Peyer's patch (tissue), 4 donors: ENCODE measurements around the gene CAPG. TPM values are rescaled to one million over a fixed set of nuclear protein-coding genes. Genes with fewer than 3 reads are reported as not detected.
"Not testable (repeated sequence)": the region's sequence is repeated elsewhere in the genome, so short reads cannot be mapped to it uniquely, and the experiment has no call there.

Source experiments
- DNase-seq, 3 donors: peaks; one replicate each; pipeline ENCODE4 v3.0.0-alpha.2; 2017 to 2019
- H3K27ac ChIP-seq, 4 donors: fragments of 200-600 bp; sonication (generic); one replicate each; pipeline ENCODE4 v1.5.1; 2016 to 2019
- H3K27me3 ChIP-seq, 2 donors: fragments of 200-600 bp; sonication (generic); one replicate each; pipeline ENCODE4 v1.5.1; 2019
- H3K36me3 ChIP-seq, 3 donors: fragments of 200-600 bp; sonication (generic); one replicate each; pipeline ENCODE4 v1.5.1; 2016 to 2019
- H3K4me1 ChIP-seq, 4 donors: fragments of 200-600 bp; sonication (generic); one replicate each; pipeline ENCODE4 v1.5.1; 2016 to 2019
- H3K4me3 ChIP-seq, 4 donors: fragments of 200-600 bp; sonication (generic); 1 replicate in 3 of 4; 2 replicates in 1 of 4; pipeline ENCODE4 v1.5.1; 2016 to 2019; ENCODE audit warnings: mild to moderate bottlenecking in 1 of 4
- H3K9me3 ChIP-seq, 4 donors: fragments of 200-600 bp; sonication (generic); one replicate each; pipeline ENCODE4 v1.5.1; 2016 to 2019; ENCODE audit warnings: mild to moderate bottlenecking in 1 of 4
- POLR2A ChIP-seq, 2 donors: fragments of 450-650 bp; IDR thresholded peaks; one replicate each; pipeline ENCODE4 v1.5.1; 2017; ENCODE audit warnings: antibody characterized with exemption in 2 of 2, mild to moderate bottlenecking in 2 of 2, moderate library complexity in 2 of 2
- total RNA-seq, 4 donors: library from RNA; depleted of rRNA; stranded (reverse); fragments of >200 nt; gene quantifications; one replicate each; pipeline ENCODE4 v1.1.0, GENCODE V29; 2016
- TF ChIP-seq, protein P1 (sequence below), 6 experiments: fragments of 450-650 bp in 4 of 6; fragments of 200-600 bp in 2 of 6; sonication (generic) in 1 of 6; IDR thresholded peaks; one replicate each; pipeline ENCODE4 v1.5.1; 2017 to 2019; ENCODE audit warnings: antibody characterized with exemption in 6 of 6, mild to moderate bottlenecking in 3 of 6, moderate library complexity in 1 of 6

Gene CAPG
- total RNA-seq, 4 donors from 2014 or later, result 22.4 to 61.9 (median 33.2) TPM

DNA sequence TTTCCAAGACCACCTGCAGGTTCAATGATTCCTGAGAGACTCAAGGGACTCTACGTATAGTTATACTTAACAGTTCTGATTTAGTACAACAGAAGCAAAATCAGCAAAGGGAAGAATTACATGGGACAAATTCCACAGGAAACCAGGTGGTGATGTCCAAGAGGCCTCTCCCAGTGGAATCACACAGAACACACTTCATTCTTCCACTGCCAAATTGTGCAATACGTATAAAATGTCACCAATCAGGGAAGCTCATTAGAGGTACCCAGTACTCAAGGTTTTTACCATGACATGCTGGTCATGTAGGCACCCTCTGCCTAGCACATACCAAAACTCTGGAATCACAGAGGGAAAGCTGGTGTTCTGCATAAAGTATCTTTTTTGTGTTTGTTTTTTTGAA is 22.4 kb downstream of the CAPG start:
- H3K9me3 ChIP-seq, result no peaks in the 10 kb centered on the region
- H3K4me1 ChIP-seq, result no peaks in the 10 kb centered on the region
- H3K36me3 ChIP-seq, result peaks cover 0 to 68% (median 0%) of the 10 kb centered on the region in 3 donors
- H3K4me3 ChIP-seq, result no peak overlapping the region
- no peak for TF ChIP-seq POLR2A (IDR thresholded peaks at IDR 0.05)
- TF ChIP-seq, protein P1, sequence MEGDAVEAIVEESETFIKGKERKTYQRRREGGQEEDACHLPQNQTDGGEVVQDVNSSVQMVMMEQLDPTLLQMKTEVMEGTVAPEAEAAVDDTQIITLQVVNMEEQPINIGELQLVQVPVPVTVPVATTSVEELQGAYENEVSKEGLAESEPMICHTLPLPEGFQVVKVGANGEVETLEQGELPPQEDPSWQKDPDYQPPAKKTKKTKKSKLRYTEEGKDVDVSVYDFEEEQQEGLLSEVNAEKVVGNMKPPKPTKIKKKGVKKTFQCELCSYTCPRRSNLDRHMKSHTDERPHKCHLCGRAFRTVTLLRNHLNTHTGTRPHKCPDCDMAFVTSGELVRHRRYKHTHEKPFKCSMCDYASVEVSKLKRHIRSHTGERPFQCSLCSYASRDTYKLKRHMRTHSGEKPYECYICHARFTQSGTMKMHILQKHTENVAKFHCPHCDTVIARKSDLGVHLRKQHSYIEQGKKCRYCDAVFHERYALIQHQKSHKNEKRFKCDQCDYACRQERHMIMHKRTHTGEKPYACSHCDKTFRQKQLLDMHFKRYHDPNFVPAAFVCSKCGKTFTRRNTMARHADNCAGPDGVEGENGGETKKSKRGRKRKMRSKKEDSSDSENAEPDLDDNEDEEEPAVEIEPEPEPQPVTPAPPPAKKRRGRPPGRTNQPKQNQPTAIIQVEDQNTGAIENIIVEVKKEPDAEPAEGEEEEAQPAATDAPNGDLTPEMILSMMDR (IDR thresholded peaks at IDR 0.05), result no peak
- no peaks in the 10 kb centered on the region for H3K27me3 ChIP-seq
- no peak overlapping the region for H3K27ac ChIP-seq
- no peak for DNase-seq

DNA sequence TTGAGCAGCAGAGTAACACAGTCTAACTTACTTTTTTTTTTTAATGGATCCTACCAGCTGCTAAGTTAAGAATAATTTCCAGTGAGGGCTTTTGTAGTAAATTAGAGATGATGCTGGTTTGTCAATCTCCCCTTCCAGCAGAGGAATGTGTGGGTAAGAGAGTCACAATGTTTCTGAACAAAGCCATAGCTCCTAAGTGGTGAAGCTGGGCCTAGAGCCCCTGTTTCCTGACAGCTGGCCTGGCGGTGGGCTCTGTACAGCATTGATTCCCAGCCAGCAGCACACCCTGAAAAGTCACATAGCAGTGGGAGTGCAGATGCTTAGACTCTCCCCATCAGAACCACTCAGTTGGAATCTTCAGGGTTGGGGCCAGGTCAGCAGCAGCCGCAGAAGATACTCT is 24.4 kb downstream of the CAPG start:
- Histone ChIP-seq H3K9me3 (no peaks in the 10 kb centered on the region), H3K4me3 (no peak overlapping the region), H3K27me3 (no peaks in the 10 kb centered on the region), H3K4me1 (no peaks in the 10 kb centered on the region), H3K27ac (no peak overlapping the region), H3K36me3 (peaks cover 0 to 71% (median 0%) of the 10 kb centered on the region in 3 donors)
- TF ChIP-seq POLR2A (IDR thresholded peaks at IDR 0.05), result no peak
- TF ChIP-seq, protein P1 (IDR thresholded peaks at IDR 0.05), result no peak
- DNase-seq, result peak in 1 of 3 donors; percentile 7

DNA sequence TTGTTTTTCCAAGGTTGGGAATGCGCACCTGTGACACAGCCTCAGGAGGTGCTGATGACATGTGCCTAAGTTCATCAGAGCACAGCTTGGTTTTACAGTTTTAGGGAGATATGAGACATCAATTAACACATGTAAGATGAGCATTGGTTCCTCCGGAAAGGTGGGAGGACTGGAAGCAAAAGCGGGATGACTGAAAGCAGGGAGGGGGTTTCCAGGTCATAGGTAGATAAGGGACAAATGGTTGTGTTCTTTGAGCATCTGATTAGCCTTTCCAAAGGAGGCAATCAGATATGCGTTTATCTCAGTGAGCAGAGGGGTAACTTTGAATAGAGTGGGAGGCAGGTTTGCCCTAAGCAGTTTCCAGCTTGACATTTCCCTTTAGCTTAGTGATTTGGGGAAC is 26.3 kb downstream of the CAPG start:
- Histone ChIP-seq H3K36me3 (peaks cover 0 to 68% (median 0%) of the 10 kb centered on the region in 3 donors), H3K9me3 (no peaks in the 10 kb centered on the region), H3K4me1 (no peaks in the 10 kb centered on the region), H3K4me3 (no peak overlapping the region), H3K27ac (no peak overlapping the region), H3K27me3 (no peaks in the 10 kb centered on the region)
- TF ChIP-seq, protein P1 (IDR thresholded peaks at IDR 0.05), result no peak
- no peak for TF ChIP-seq POLR2A (IDR thresholded peaks at IDR 0.05)
- peak in 1 of 3 donors; percentile 2 for DNase-seq

DNA sequence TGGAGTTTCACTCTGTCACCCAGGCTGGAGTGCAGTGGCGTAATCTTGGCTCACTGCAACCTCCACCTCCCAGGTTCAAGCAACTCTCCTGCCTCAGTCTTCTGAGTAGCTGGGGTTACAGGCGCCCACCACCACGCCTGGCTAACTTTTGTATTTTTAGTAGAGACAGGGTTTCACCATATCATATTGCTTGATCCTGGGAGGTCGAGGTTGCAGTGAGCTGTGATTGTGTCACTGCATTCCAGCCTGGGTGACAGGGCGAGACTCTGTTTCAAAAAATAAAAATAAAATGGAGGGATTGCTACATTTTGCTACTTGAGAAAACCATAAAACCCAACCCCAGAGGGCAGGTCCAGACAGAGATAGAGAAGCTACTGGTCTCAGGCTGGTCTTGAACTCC is 27.0 kb downstream of the CAPG start:
- H3K4me1 ChIP-seq, H3K27ac ChIP-seq, H3K9me3 ChIP-seq, H3K4me3 ChIP-seq, H3K27me3 ChIP-seq: not testable (repeated sequence)
- peaks cover 0 to 68% (median 0%) of the 10 kb centered on the region in 3 donors for H3K36me3 ChIP-seq
- DNase-seq, result peak in 1 of 3 donors; percentile 10

DNA sequence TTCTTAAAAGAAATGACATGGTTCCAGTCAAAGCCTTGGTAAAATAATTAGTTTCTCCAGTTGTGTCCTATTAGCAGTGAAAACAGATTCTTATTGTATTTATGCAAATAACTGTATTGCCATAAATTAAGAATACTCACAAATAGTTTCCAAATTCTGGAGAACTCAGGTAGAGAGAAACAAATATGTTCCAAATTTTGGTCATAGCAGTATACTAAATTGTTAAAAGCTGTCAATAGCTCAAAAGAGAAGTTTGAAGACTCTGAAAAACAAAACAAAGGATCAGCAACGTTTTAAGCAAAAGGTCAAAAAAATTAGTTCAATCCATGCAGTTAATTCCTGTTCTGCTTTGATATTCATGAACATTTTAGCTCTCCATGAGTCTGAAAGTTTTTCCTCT is 30.1 kb downstream of the CAPG start:
- DNase-seq, result no peak
- Histone ChIP-seq H3K27me3 (no peaks in the 10 kb centered on the region), H3K36me3 (peaks cover 0 to 55% (median 0%) of the 10 kb centered on the region in 3 donors), H3K4me1 (no peaks in the 10 kb centered on the region), H3K4me3 (no peak overlapping the region), H3K9me3 (no peaks in the 10 kb centered on the region), H3K27ac (no peak overlapping the region)
- no peak for TF ChIP-seq POLR2A (IDR thresholded peaks at IDR 0.05)
- TF ChIP-seq, protein P1 (IDR thresholded peaks at IDR 0.05), result no peak

DNA sequence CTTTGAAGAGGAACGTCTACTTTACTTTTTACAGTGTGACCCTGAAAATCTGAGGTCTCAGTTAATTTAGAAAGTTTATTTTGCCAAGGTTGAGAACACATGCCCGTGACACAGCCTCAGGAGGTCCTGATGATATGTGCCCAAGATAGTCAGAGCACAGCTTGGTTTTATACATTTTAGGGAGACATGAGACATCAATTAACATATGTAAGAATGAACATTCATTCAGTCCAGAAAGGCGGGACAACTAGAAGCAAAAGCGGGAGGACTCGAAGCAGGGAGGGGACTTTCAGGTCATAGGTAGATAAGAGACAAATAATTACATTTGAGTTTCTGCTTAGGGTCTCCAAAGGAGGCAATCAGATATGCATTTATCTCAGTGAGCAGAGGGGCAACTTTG is 31.9 kb downstream of the CAPG start:
- TF ChIP-seq, protein P1 (IDR thresholded peaks at IDR 0.05), result no peak
- no peak for TF ChIP-seq POLR2A (IDR thresholded peaks at IDR 0.05)

More for the DNA sequence above, 31.9 kb downstream of the CAPG start:
- Histone ChIP-seq H3K27me3 (no peaks in the 10 kb centered on the region), H3K4me3 (no peak overlapping the region), H3K9me3 (no peaks in the 10 kb centered on the region), H3K4me1 (no peaks in the 10 kb centered on the region), H3K27ac (no peak overlapping the region), H3K36me3 (peaks cover 0 to 51% (median 0%) of the 10 kb centered on the region in 3 donors)
- DNase-seq, result peak in 1 of 3 donors; percentile 1
